GM19438 (cell line): ENCODE results near the gene VSTM2L.

Source experiments
- ATAC-seq: cut with Tn5 transposase; IDR thresholded peaks from one replicate; pipeline ENCODE4 v1.9.1; 2021; ENCODE audit warnings: low read depth; ENCODE audit not compliant: unreplicated experiment

VSTM2L gene

GRCh38 chr20:37983286-37983685 is 80.4 kb downstream of the VSTM2L start:
- no peak for ATAC-seq

GRCh38 chr20:37984018-37984785 is 81.3 kb downstream of the VSTM2L start:
- ATAC-seq, result no peak

- ATAC-seq, result no peak
Observed at GRCh38 chr20:37986044-37986858, 83.3 kb downstream of the VSTM2L start.

GRCh38 chr20:37986873-37987601 is 84.1 kb downstream of the VSTM2L start:
- no peak for ATAC-seq

- ATAC-seq, result no peak
Observed at GRCh38 chr20:37987602-37988290, 84.8 kb downstream of the VSTM2L start.

GRCh38 chr20:37988306-37988954 is 85.5 kb downstream of the VSTM2L start:
- ATAC-seq, result no peak

- ATAC-seq, result no peak
Observed at GRCh38 chr20:37989601-37990295, 86.8 kb downstream of the VSTM2L start.

GRCh38 chr20:37990571-37991151 is 87.7 kb downstream of the VSTM2L start:
- ATAC-seq, result peak; percentile 86

- ATAC-seq, result no peak
Observed at GRCh38 chr20:37991157-37991866, 88.4 kb downstream of the VSTM2L start.

GRCh38 chr20:37991908-37992307 is 89.0 kb downstream of the VSTM2L start:
- no peak for ATAC-seq

GRCh38 chr20:37992802-37993409 is 90.0 kb downstream of the VSTM2L start:
- no peak for ATAC-seq

GRCh38 chr20:37994512-37994911 is 91.6 kb downstream of the VSTM2L start:
- ATAC-seq, result no peak
